ENCODE measurements around the gene BMI1.

GRCh38 chr10:22344249-22344648 lies 23.4 kb downstream of the BMI1 start:
- TF ChIP-seq, protein P1, sequence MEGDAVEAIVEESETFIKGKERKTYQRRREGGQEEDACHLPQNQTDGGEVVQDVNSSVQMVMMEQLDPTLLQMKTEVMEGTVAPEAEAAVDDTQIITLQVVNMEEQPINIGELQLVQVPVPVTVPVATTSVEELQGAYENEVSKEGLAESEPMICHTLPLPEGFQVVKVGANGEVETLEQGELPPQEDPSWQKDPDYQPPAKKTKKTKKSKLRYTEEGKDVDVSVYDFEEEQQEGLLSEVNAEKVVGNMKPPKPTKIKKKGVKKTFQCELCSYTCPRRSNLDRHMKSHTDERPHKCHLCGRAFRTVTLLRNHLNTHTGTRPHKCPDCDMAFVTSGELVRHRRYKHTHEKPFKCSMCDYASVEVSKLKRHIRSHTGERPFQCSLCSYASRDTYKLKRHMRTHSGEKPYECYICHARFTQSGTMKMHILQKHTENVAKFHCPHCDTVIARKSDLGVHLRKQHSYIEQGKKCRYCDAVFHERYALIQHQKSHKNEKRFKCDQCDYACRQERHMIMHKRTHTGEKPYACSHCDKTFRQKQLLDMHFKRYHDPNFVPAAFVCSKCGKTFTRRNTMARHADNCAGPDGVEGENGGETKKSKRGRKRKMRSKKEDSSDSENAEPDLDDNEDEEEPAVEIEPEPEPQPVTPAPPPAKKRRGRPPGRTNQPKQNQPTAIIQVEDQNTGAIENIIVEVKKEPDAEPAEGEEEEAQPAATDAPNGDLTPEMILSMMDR (IDR thresholded peaks at IDR 0.05): no peak
- no peak for TF ChIP-seq POLR2A (IDR thresholded peaks at IDR 0.05)

All from testis (tissue), 2 donors.